Naive thymus-derived CD4-positive, alpha-beta T cell (primary cell): ENCODE data around the gene RP2. TPM values are rescaled to one million over a fixed set of nuclear protein-coding genes. Genes with fewer than 3 reads are reported as not detected.

Experiments
- ATAC-seq: fragments of 150-1000 bp; cut with Tn5 transposase; 2 replicates; pipeline ENCODE4 v1.10.0; 2021; ENCODE audit warnings: mild to moderate bottlenecking, moderate library complexity
- CTCF ChIA-PET: fragments of 350-600 bp; sonication (Branson Sonifier 250); formaldehyde crosslinking; loops from one replicate; lab custom pipeline; 2021; ENCODE audit warnings: antibody characterized with exemption; lab: Charles Lee
- POLR2A ChIA-PET: fragments of 350-600 bp; sonication (Branson Sonifier 250); formaldehyde crosslinking; loops from one replicate; lab custom pipeline; 2021; ENCODE audit warnings: antibody characterized with exemption, inconsistent platforms; lab: Charles Lee
- DNase-seq, 9 donors: peaks; one replicate each; pipeline versions ENCODE4 v3.0.0 to v3.0.0-alpha.2; 2020 to 2022; ENCODE audit warnings: mixed read lengths in 1 of 9
- H3K27ac ChIP-seq: one replicate; pipeline ENCODE4 v1.7.0; 2013; ENCODE audit warnings: mild to moderate bottlenecking, low read depth, low read length, moderate library complexity
- H3K27me3 ChIP-seq, 2 donors: one replicate each; pipeline ENCODE4 v1.7.0; 2013; ENCODE audit warnings: low read length in 2 of 2, mild to moderate bottlenecking in 2 of 2, moderate library complexity in 2 of 2; ENCODE audit not compliant: control insufficient read depth in 2 of 2, insufficient read depth in 2 of 2
- H3K36me3 ChIP-seq, 3 experiments: 1 replicate in 2 of 3; 2 replicates in 1 of 3; pipeline ENCODE4 v1.7.0; 2013; ENCODE audit warnings: low read length in 3 of 3, mild to moderate bottlenecking in 3 of 3, moderate library complexity in 1 of 3; ENCODE audit not compliant: insufficient read depth in 3 of 3, control insufficient read depth in 2 of 3
- H3K4me1 ChIP-seq, 2 donors: one replicate each; pipeline ENCODE4 v1.7.0; 2013; ENCODE audit warnings: low read length in 2 of 2, mild to moderate bottlenecking in 2 of 2, moderate library complexity in 1 of 2; ENCODE audit not compliant: control insufficient read depth in 2 of 2, insufficient read depth in 2 of 2
- H3K4me3 ChIP-seq: 2 replicates; pipeline ENCODE4 v1.7.0; 2013; ENCODE audit warnings: mild to moderate bottlenecking, low read length
- H3K9me3 ChIP-seq, 3 experiments: 1 replicate in 2 of 3; 2 replicates in 1 of 3; pipeline ENCODE4 v1.7.0; 2013; ENCODE audit warnings: low read length in 3 of 3; ENCODE audit not compliant: control insufficient read depth in 2 of 3
- H3K27ac Mint-ChIP-seq, 9 donors: one replicate each; pipeline ENCODE4 v1.8.0; 2020 to 2022; ENCODE audit warnings: mixed read lengths in 9 of 9, mild to moderate bottlenecking in 8 of 9, moderate library complexity in 5 of 9, inconsistent platforms in 2 of 9
- H3K27me3 Mint-ChIP-seq, 5 donors: one replicate each; pipeline ENCODE4 v1.8.0; 2021 to 2022; ENCODE audit warnings: mixed read lengths in 5 of 5, mild to moderate bottlenecking in 1 of 5
- H3K36me3 Mint-ChIP-seq, 5 donors: one replicate each; pipeline ENCODE4 v1.8.0; 2020 to 2022; ENCODE audit warnings: mixed read lengths in 5 of 5, mild to moderate bottlenecking in 3 of 5, inconsistent platforms in 1 of 5
- H3K4me1 Mint-ChIP-seq, 7 donors: one replicate each; pipeline ENCODE4 v1.8.0; 2020 to 2022; ENCODE audit warnings: mixed read lengths in 7 of 7, mild to moderate bottlenecking in 3 of 7, inconsistent platforms in 1 of 7
- H3K4me3 Mint-ChIP-seq, 10 donors: one replicate each; pipeline ENCODE4 v1.8.0; 2020 to 2022; ENCODE audit warnings: mild to moderate bottlenecking in 10 of 10, mixed read lengths in 10 of 10, moderate library complexity in 6 of 10, inconsistent platforms in 2 of 10
- H3K9me3 Mint-ChIP-seq, 11 donors: one replicate each; pipeline ENCODE4 v1.8.0; 2020 to 2022; ENCODE audit warnings: mixed read lengths in 11 of 11, mild to moderate bottlenecking in 4 of 11, inconsistent platforms in 1 of 11, moderate library complexity in 1 of 11
- intact Hi-C, 2 donors: fragments of 100-400 bp; cut with micrococcal nuclease; formaldehyde crosslinking; loops; one replicate each; pipeline ENCODE4 v1.15.1; 2023
- polyA plus RNA-seq, 2 donors: library from polyadenylated mRNA; unstranded; fragments of 300-500 nt; fragmentation: Illumina TruSeq; gene quantifications; one replicate each; pipeline ENCODE4 v1.2.3, GENCODE V29; 2021
- total RNA-seq, 6 experiments: library from RNA in 5 of 6; stranded (reverse) in 5 of 6; gene quantifications; 1 replicate in 5 of 6; 2 replicates in 1 of 6; pipeline ENCODE4 v1.2.3 and lab custom pipeline; 2021 to 2026

RP2 gene
- total and polyA plus RNA-seq, 7 experiments from 2014 or later, result 3.2 to 14.5 (median 6.2) TPM

- Mint-ChIP-seq H3K27me3 (no peaks in the 10 kb centered on the region), H3K36me3 (peaks cover 0 to 19% (median 8%) of the 10 kb centered on the region in 5 donors), H3K27ac (no peak overlapping the region), H3K4me3 (no peak overlapping the region), H3K4me1 (no peaks in the 10 kb centered on the region), H3K9me3 (no peaks in the 10 kb centered on the region)
- intact Hi-C loops, result no loop called here
- Histone ChIP-seq H3K36me3 (no peaks in the 10 kb centered on the region), H3K27ac (no peak overlapping the region), H3K27me3 (no peaks in the 10 kb centered on the region), H3K9me3 (no peaks in the 10 kb centered on the region), H3K4me1 (no peaks in the 10 kb centered on the region), H3K4me3 (no peak overlapping the region)
- CTCF ChIA-PET, result no interaction called here
- ATAC-seq (no peak), DNase-seq (no peak)
- POLR2A ChIA-PET, result no interaction called here
Measured at GRCh38 chrX:46856483-46856882, 19.6 kb downstream of the RP2 start.

- Histone ChIP-seq H3K27ac (no peak overlapping the region), H3K27me3 (no peaks in the 10 kb centered on the region), H3K4me3 (no peak overlapping the region), H3K4me1 (no peaks in the 10 kb centered on the region), H3K36me3 (no peaks in the 10 kb centered on the region), H3K9me3 (no peaks in the 10 kb centered on the region)
- no peaks in the 10 kb centered on the region for H3K27me3 Mint-ChIP-seq
- H3K9me3 Mint-ChIP-seq, result no peaks in the 10 kb centered on the region
- H3K4me1 Mint-ChIP-seq, result peaks cover 0 to 4% (median 0%) of the 10 kb centered on the region in 7 donors
- peaks cover 0 to 34% (median 6%) of the 10 kb centered on the region in 5 donors for H3K36me3 Mint-ChIP-seq
- no peak overlapping the region for H3K27ac Mint-ChIP-seq
- H3K4me3 Mint-ChIP-seq, result no peak overlapping the region
- no peak for DNase-seq
- intact Hi-C loops, result no loop called here
- POLR2A ChIA-PET, result no interaction called here
- CTCF ChIA-PET, result no interaction called here
- ATAC-seq, result no peak
Measured at GRCh38 chrX:46860557-46860956, 23.7 kb downstream of the RP2 start.

GRCh38 chrX:46863072-46863471 is 26.2 kb downstream of the RP2 start:
- Histone ChIP-seq H3K27ac (no peak overlapping the region), H3K27me3 (no peaks in the 10 kb centered on the region), H3K4me1 (no peaks in the 10 kb centered on the region), H3K36me3 (no peaks in the 10 kb centered on the region), H3K9me3 (no peaks in the 10 kb centered on the region), H3K4me3 (no peak overlapping the region)
- Mint-ChIP-seq H3K9me3 (no peaks in the 10 kb centered on the region), H3K27me3 (no peaks in the 10 kb centered on the region), H3K4me3 (no peak overlapping the region), H3K36me3 (peaks cover 0 to 41% (median 10%) of the 10 kb centered on the region in 5 donors), H3K27ac (no peak overlapping the region), H3K4me1 (peaks cover 0 to 4% (median 0%) of the 10 kb centered on the region in 7 donors)
- intact Hi-C loops, result no loop called here
- ATAC-seq (no peak), DNase-seq (no peak)
- CTCF ChIA-PET, result interaction anchor here (0.6 kb wide), 1 partner anchor 897 kb away, joined by 5 read pairs; no protein-coding TSS in a partner anchor
- POLR2A ChIA-PET, result no interaction called here

GRCh38 chrX:46864606-46865005 is 27.8 kb downstream of the RP2 start:
- DNase-seq, result no peak
- Histone ChIP-seq H3K4me1 (no peaks in the 10 kb centered on the region), H3K4me3 (no peak overlapping the region), H3K9me3 (no peaks in the 10 kb centered on the region), H3K27ac (no peak overlapping the region), H3K27me3 (no peaks in the 10 kb centered on the region), H3K36me3 (no peaks in the 10 kb centered on the region)
- ATAC-seq, result no peak
- POLR2A ChIA-PET, result interaction anchor here (0.7 kb wide), 1 partner anchor 104 kb away, joined by 4 read pairs; no protein-coding TSS in a partner anchor
- Mint-ChIP-seq H3K27ac (no peak overlapping the region), H3K36me3 (peaks cover 0 to 39% (median 10%) of the 10 kb centered on the region in 5 donors), H3K4me3 (no peak overlapping the region), H3K27me3 (no peaks in the 10 kb centered on the region), H3K9me3 (no peaks in the 10 kb centered on the region), H3K4me1 (peaks cover 0 to 4% (median 0%) of the 10 kb centered on the region in 7 donors)
- CTCF ChIA-PET, result no interaction called here
- intact Hi-C loops, result no loop called here

- no peaks in the 10 kb centered on the region for H3K9me3 Mint-ChIP-seq
- POLR2A ChIA-PET, result no interaction called here
- H3K4me3 Mint-ChIP-seq, result no peak overlapping the region
- intact Hi-C loops, result no loop called here
- no peaks in the 10 kb centered on the region for H3K9me3 ChIP-seq
- H3K27ac Mint-ChIP-seq, result no peak overlapping the region
- no peak for DNase-seq
- H3K36me3 Mint-ChIP-seq, result peaks cover 0 to 38% (median 10%) of the 10 kb centered on the region in 5 donors
- H3K4me1 ChIP-seq, result no peaks in the 10 kb centered on the region
- no peaks in the 10 kb centered on the region for H3K27me3 Mint-ChIP-seq
- peak; percentile 57 for ATAC-seq
- no peaks in the 10 kb centered on the region for H3K36me3 ChIP-seq
- CTCF ChIA-PET, result no interaction called here
- no peak overlapping the region for H3K4me3 ChIP-seq
- H3K27ac ChIP-seq, result no peak overlapping the region
- peaks cover 0 to 4% (median 0%) of the 10 kb centered on the region in 7 donors for H3K4me1 Mint-ChIP-seq
- H3K27me3 ChIP-seq, result no peaks in the 10 kb centered on the region
Measured at GRCh38 chrX:46865281-46865680, 28.4 kb downstream of the RP2 start.

- ATAC-seq, result no peak
- POLR2A ChIA-PET, result no interaction called here
- intact Hi-C loops, result no loop called here
- peaks cover 0 to 4% (median 0%) of the 10 kb centered on the region in 7 donors for H3K4me1 Mint-ChIP-seq
- no peaks in the 10 kb centered on the region for H3K9me3 Mint-ChIP-seq
- Histone ChIP-seq H3K4me1 (no peaks in the 10 kb centered on the region), H3K27ac (no peak overlapping the region), H3K36me3 (no peaks in the 10 kb centered on the region), H3K27me3 (no peaks in the 10 kb centered on the region), H3K4me3 (no peak overlapping the region), H3K9me3 (no peaks in the 10 kb centered on the region)
- H3K27me3 Mint-ChIP-seq, result no peaks in the 10 kb centered on the region
- no peak for DNase-seq
- H3K36me3 Mint-ChIP-seq, result peaks cover 0 to 31% (median 10%) of the 10 kb centered on the region in 5 donors
- no peak overlapping the region for H3K4me3 Mint-ChIP-seq
- H3K27ac Mint-ChIP-seq, result no peak overlapping the region
- CTCF ChIA-PET, result no interaction called here
Measured at GRCh38 chrX:46866726-46867125, 29.9 kb downstream of the RP2 start.

- no peaks in the 10 kb centered on the region for H3K36me3 ChIP-seq
- Mint-ChIP-seq H3K4me3 (no peak overlapping the region), H3K27ac (no peak overlapping the region), H3K27me3 (no peaks in the 10 kb centered on the region), H3K36me3 (peaks cover 0 to 11% (median 0%) of the 10 kb centered on the region in 5 donors), H3K4me1 (peaks cover 0 to 10% (median 1%) of the 10 kb centered on the region in 7 donors), H3K9me3 (no peaks in the 10 kb centered on the region)
- no peaks in the 10 kb centered on the region for H3K4me1 ChIP-seq
- ATAC-seq (no peak), DNase-seq (no peak)
- H3K4me3 ChIP-seq, result no peak overlapping the region
- ChIA-PET CTCF (no interaction called here), POLR2A (no interaction called here)
- no peak overlapping the region for H3K27ac ChIP-seq
- no peaks in the 10 kb centered on the region for H3K27me3 ChIP-seq
- H3K9me3 ChIP-seq, result no peaks in the 10 kb centered on the region
- intact Hi-C loops, result no loop called here
Measured at GRCh38 chrX:46873746-46874145, 36.9 kb downstream of the RP2 start.
